Parathyroid adenoma (tissue), 2 donors: ENCODE measurements around the gene APOD.

Experiments used
- H2AFZ ChIP-seq: fragments of 300-600 bp; sonication (generic); one replicate; pipeline ENCODE4 v1.7.0; 2017; ENCODE audit warnings: antibody characterized with exemption, mild to moderate bottlenecking
- H3K27ac ChIP-seq: fragments of 300-600 bp; sonication (generic); one replicate; pipeline ENCODE4 v1.7.0; 2017
- H3K27me3 ChIP-seq: fragments of 300-600 bp; sonication (generic); one replicate; pipeline ENCODE4 v1.7.0; 2017; ENCODE audit warnings: low read length; ENCODE audit not compliant: control insufficient read depth, insufficient read depth
- H3K36me3 ChIP-seq: fragments of 300-600 bp; sonication (generic); one replicate; pipeline ENCODE4 v1.7.0; 2017; ENCODE audit warnings: low read length; ENCODE audit not compliant: control insufficient read depth, insufficient read depth
- H3K4me1 ChIP-seq: fragments of 300-600 bp; sonication (generic); one replicate; pipeline ENCODE4 v1.7.0; 2017; ENCODE audit warnings: control low read depth
- H3K4me2 ChIP-seq: fragments of 300-600 bp; sonication (generic); one replicate; pipeline ENCODE4 v1.7.0; 2017; ENCODE audit warnings: low read length
- H3K4me3 ChIP-seq: fragments of 300-600 bp; sonication (generic); one replicate; pipeline ENCODE4 v1.7.0; 2017; ENCODE audit warnings: low read depth, low read length
- H3K79me2 ChIP-seq: fragments of 300-600 bp; sonication (generic); one replicate; pipeline ENCODE4 v1.7.0; 2017; ENCODE audit warnings: control low read depth
- H3K9ac ChIP-seq: fragments of 300-600 bp; sonication (generic); one replicate; pipeline ENCODE4 v1.7.0; 2017; ENCODE audit warnings: mild to moderate bottlenecking
- H3K9me3 ChIP-seq: fragments of 300-600 bp; sonication (generic); one replicate; pipeline ENCODE4 v1.7.0; 2017; ENCODE audit warnings: low read length; ENCODE audit not compliant: control insufficient read depth
- CTCF ChIP-seq: fragments of 300-600 bp; sonication (generic); IDR thresholded peaks from one replicate; pipeline ENCODE4 v1.7.0; 2017; ENCODE audit warnings: antibody characterized with exemption, mild to moderate bottlenecking
- donor health status: primary hyperparathyroidism.

The APOD gene

GRCh38 chr3:195557322-195557721, 26.4 kb downstream of the APOD start:
- H3K79me2 ChIP-seq = no peaks in the 10 kb centered on the region
- H3K4me3 ChIP-seq = no peak overlapping the region
- H3K4me1 ChIP-seq = no peaks in the 10 kb centered on the region
- H3K4me2 ChIP-seq = no peak overlapping the region
- H3K9me3 ChIP-seq = no peaks in the 10 kb centered on the region
- H3K36me3 ChIP-seq = no peaks in the 10 kb centered on the region
- H3K27ac ChIP-seq = no peak overlapping the region
- TF ChIP-seq CTCF = no peak
- no peaks in the 10 kb centered on the region for H3K27me3 ChIP-seq
- H2AFZ ChIP-seq = no peak overlapping the region
- no peak overlapping the region for H3K9ac ChIP-seq

- TF ChIP-seq CTCF = no peak
- H2AFZ ChIP-seq = no peak overlapping the region
These were observed 27.4 kb downstream of the APOD start for GRCh38 chr3:195556390-195556789.

GRCh38 chr3:195555110-195555509, 28.6 kb downstream of the APOD start:
- Histone ChIP-seq H3K9me3 (no peaks in the 10 kb centered on the region), H3K27me3 (no peaks in the 10 kb centered on the region), H3K79me2 (no peaks in the 10 kb centered on the region), H3K36me3 (no peaks in the 10 kb centered on the region), H3K4me2 (no peak overlapping the region), H2AFZ (no peak overlapping the region), H3K4me1 (no peaks in the 10 kb centered on the region), H3K27ac (no peak overlapping the region), H3K4me3 (no peak overlapping the region), H3K9ac (no peak overlapping the region)
- no peak for TF ChIP-seq CTCF

More at GRCh38 chr3:195556390-195556789, 27.4 kb downstream of the APOD start:
- Histone ChIP-seq H3K4me3 (no peak overlapping the region), H3K4me1 (no peaks in the 10 kb centered on the region), H3K27ac (no peak overlapping the region), H3K9ac (no peak overlapping the region), H3K27me3 (no peaks in the 10 kb centered on the region), H3K4me2 (no peak overlapping the region), H3K79me2 (no peaks in the 10 kb centered on the region), H3K36me3 (no peaks in the 10 kb centered on the region), H3K9me3 (no peaks in the 10 kb centered on the region)

- TF ChIP-seq CTCF = no peak
- Histone ChIP-seq H3K36me3 (no peaks in the 10 kb centered on the region), H3K9me3 (no peaks in the 10 kb centered on the region), H3K4me3 (no peak overlapping the region), H2AFZ (no peak overlapping the region), H3K4me2 (no peak overlapping the region), H3K27ac (no peak overlapping the region), H3K79me2 (no peaks in the 10 kb centered on the region), H3K9ac (no peak overlapping the region), H3K4me1 (no peaks in the 10 kb centered on the region), H3K27me3 (no peaks in the 10 kb centered on the region)
These were observed 29.3 kb downstream of the APOD start for GRCh38 chr3:195554458-195554857.

- Histone ChIP-seq H3K4me2 (no peak overlapping the region), H2AFZ (no peak overlapping the region), H3K4me1 (no peaks in the 10 kb centered on the region), H3K9me3 (no peaks in the 10 kb centered on the region), H3K27me3 (no peaks in the 10 kb centered on the region), H3K4me3 (no peak overlapping the region), H3K9ac (no peak overlapping the region), H3K27ac (no peak overlapping the region), H3K79me2 (no peaks in the 10 kb centered on the region), H3K36me3 (no peaks in the 10 kb centered on the region)
- no peak for TF ChIP-seq CTCF
These were observed 30.5 kb downstream of the APOD start for GRCh38 chr3:195553268-195553667.
